Thyroid gland (tissue), 4 donors: ENCODE results near the gene RRAD. TPM values are rescaled to one million over a fixed set of nuclear protein-coding genes. Genes with fewer than 3 reads are reported as not detected.
"Not testable (repeated sequence)": the region's sequence is repeated elsewhere in the genome, so short reads cannot be mapped to it uniquely, and the experiment has no call there.

Experiments
- DNase-seq, 2 donors: peaks; one replicate each; pipeline ENCODE4 v3.0.0-alpha.2; 2019
- H3K27ac ChIP-seq, 3 donors: fragments of 200-600 bp; sonication (generic); 1 replicate in 2 of 3; 2 replicates in 1 of 3; pipeline ENCODE4 v1.5.1; 2016 to 2019; ENCODE audit warnings: mild to moderate bottlenecking in 1 of 3, moderate library complexity in 1 of 3
- H3K27me3 ChIP-seq: fragments of 200-600 bp; sonication (generic); one replicate; pipeline ENCODE4 v1.5.1; 2019
- H3K36me3 ChIP-seq, 2 donors: fragments of 200-600 bp; sonication (generic); one replicate each; pipeline ENCODE4 v1.5.1; 2016 to 2019
- H3K4me1 ChIP-seq, 2 donors: fragments of 200-600 bp; sonication (generic); one replicate each; pipeline ENCODE4 v1.5.1; 2017 to 2019
- H3K4me3 ChIP-seq, 3 donors: fragments of 200-600 bp; sonication (generic); replicated peaks in 1 of 3; 1 replicate in 2 of 3; 2 replicates in 1 of 3; pipeline ENCODE4 v1.5.1; 2016; ENCODE audit warnings: mild to moderate bottlenecking in 1 of 3
- H3K9me3 ChIP-seq: fragments of 200-600 bp; sonication (generic); one replicate; pipeline ENCODE4 v1.5.1; 2017
- CTCF ChIP-seq, 6 experiments: fragments of 200-600 bp in 3 of 6; fragments of 450-650 bp in 3 of 6; sonication (generic) in 3 of 6; IDR thresholded peaks; one replicate each; pipeline ENCODE4 v1.5.1; 2016 to 2019; ENCODE audit warnings: antibody characterized with exemption in 6 of 6, mild to moderate bottlenecking in 2 of 6, inconsistent platforms in 1 of 6, moderate library complexity in 1 of 6
- POLR2A ChIP-seq, 2 donors: fragments of 450-650 bp; IDR thresholded peaks; one replicate each; pipeline ENCODE4 v1.6.1; 2017; ENCODE audit warnings: antibody characterized with exemption in 2 of 2, mild to moderate bottlenecking in 2 of 2, moderate library complexity in 1 of 2
- WGBS, 2 donors: methylation state at CpG; one replicate each; pipeline ENCODE4 v1.1.5; 2017; 5-methylcytosine and 5-hydroxymethylcytosine counted together
- intact Hi-C: fragments of 100-400 bp; cut with DNase I; formaldehyde crosslinking; loops from one replicate; pipeline ENCODE4 v1.15.1; 2023
- total RNA-seq, 4 donors: library from RNA; depleted of rRNA; stranded (reverse); fragments of >200 nt; gene quantifications; one replicate each; pipeline ENCODE4 v1.2.3, GENCODE V29; 2016

The RRAD gene
- total RNA-seq, 4 donors from 2014 or later = 6.1 to 15.6 (median 10.9) TPM

- Histone ChIP-seq H3K36me3 (peaks cover 31 to 36% of the 10 kb centered on the region in 2 donors), H3K4me3 (no peak overlapping the region), H3K27ac (no peak overlapping the region), H3K27me3 (no peaks in the 10 kb centered on the region), H3K9me3 (no peaks in the 10 kb centered on the region), H3K4me1 (peaks cover 21 to 25% of the 10 kb centered on the region in 2 donors)
- TF ChIP-seq CTCF (IDR thresholded peaks at IDR 0.05) (no peak), POLR2A (IDR thresholded peaks at IDR 0.05) (no peak)
- DNase-seq = no peak
- 96 to 98% methylated on average over 4 of the region's 4 CpGs for WGBS, 2 donors
- intact Hi-C loops = no loop called here
These were observed 11.7 kb upstream of the RRAD start for GRCh38 chr16:66936889-66937554.

GRCh38 chr16:66936462-66936861, 11.1 kb upstream of the RRAD start:
- Histone ChIP-seq H3K9me3 (no peaks in the 10 kb centered on the region), H3K4me3 (no peak overlapping the region), H3K27me3 (no peaks in the 10 kb centered on the region), H3K27ac (no peak overlapping the region), H3K4me1 (peaks cover 21 to 25% of the 10 kb centered on the region in 2 donors), H3K36me3 (peaks cover 25 to 31% of the 10 kb centered on the region in 2 donors)
- intact Hi-C loops = no loop called here
- no peak for TF ChIP-seq POLR2A (IDR thresholded peaks at IDR 0.05)
- 87 to 88% methylated on average over 6 of the region's 6 CpGs for WGBS, 2 donors
- DNase-seq = no peak

GRCh38 chr16:66935314-66936011, 10.1 kb upstream of the RRAD start, which contains the start of gene CES2:
CES2 (plus strand) TSS chr16:66935516; CDS start chr16:66935636, 120 bp downstream.
- Histone ChIP-seq H3K9me3 (no peaks in the 10 kb centered on the region), H3K27me3 (no peaks in the 10 kb centered on the region), H3K36me3 (peaks cover 15 to 21% of the 10 kb centered on the region in 2 donors), H3K4me3 (peak within 1 kb of the TSS; percentile 81 to 94 (median 93)), H3K4me1 (peaks cover 21 to 25% of the 10 kb centered on the region in 2 donors), H3K27ac (peak within 1 kb of the TSS; percentile 88 to 94 (median 94))
- intact Hi-C loops = no loop called here
- 31 to 52% methylated on average over 18 to 22 of the region's 44 CpGs for WGBS, 2 donors
- peak; percentile 84 to 90 for DNase-seq
- TF ChIP-seq CTCF (IDR thresholded peaks at IDR 0.05) (no peak), POLR2A (IDR thresholded peaks at IDR 0.05) (peak in 1 of 2 donors; percentile 51)

- H3K27me3 ChIP-seq, H3K9me3 ChIP-seq, DNase-seq, intact Hi-C loops: not testable (repeated sequence)
- Histone ChIP-seq H3K4me3 (peak overlapping the region; percentile 81 to 94 (median 93)), H3K27ac (peak overlapping the region; percentile 88 to 94 (median 94)), H3K4me1 (peaks cover 21 to 25% of the 10 kb centered on the region in 2 donors), H3K36me3 (peaks cover 11 to 15% of the 10 kb centered on the region in 2 donors)
- 2 to 3% methylated on average over 11 to 24 of the region's 24 CpGs for WGBS, 2 donors
These were observed 9.5 kb upstream of the RRAD start for GRCh38 chr16:66934839-66935313.

GRCh38 chr16:66934138-66934838, 9.0 kb upstream of the RRAD start, which contains the start of gene CIAO2B:
CIAO2B (minus strand) TSS chr16:66934402; CDS start chr16:66934364, 38 bp downstream.
- 1% methylated on average over 13 to 15 of the region's 76 CpGs for WGBS, 2 donors
- peak within 1 kb of the TSS; percentile 81 to 94 (median 93) for H3K4me3 ChIP-seq
- TF ChIP-seq CTCF (IDR thresholded peaks at IDR 0.05) (no peak), POLR2A (IDR thresholded peaks at IDR 0.05) (peak in 1 of 2 donors; percentile 82)
- no peaks in the 10 kb centered on the region for H3K27me3 ChIP-seq
- intact Hi-C loops = no loop called here
- no peaks in the 10 kb centered on the region for H3K9me3 ChIP-seq
- H3K4me1 ChIP-seq = peaks cover 21 to 25% of the 10 kb centered on the region in 2 donors
- H3K36me3 ChIP-seq = peaks cover 5 to 10% of the 10 kb centered on the region in 2 donors
- peak; percentile 86 to 90 for DNase-seq
- peak within 1 kb of the TSS; percentile 88 to 94 (median 94) for H3K27ac ChIP-seq
